Fibroblast of lung (primary cell): ENCODE data around the gene DBNL.

Experiments
- CTCF ChIP-seq, 2 donors: IDR thresholded peaks in 1 of 2; conservative IDR thresholded peaks in 1 of 2; 1 replicate in 1 of 2; 2 replicates in 1 of 2; pipeline ENCODE4 v1.5.1; 2011 to 2012; ENCODE audit warnings: low read length in 2 of 2, control low read depth in 1 of 2, inconsistent platforms in 1 of 2, low read depth in 1 of 2, mild to moderate bottlenecking in 1 of 2
- EZH2 ChIP-seq: IDR thresholded peaks from 2 replicates; pipeline ENCODE4 v1.5.1; 2012; ENCODE audit warnings: low read length, control low read depth, mild to moderate bottlenecking; ENCODE audit errors: missing control alignments

GRCh38 chr7:44058759-44059218 is 14.3 kb downstream of the DBNL start:
- TF ChIP-seq EZH2 (no peak), CTCF (conservative IDR thresholded peaks at IDR 0.05 in 1 of 2, IDR thresholded peaks at IDR 0.05 in 1 of 2; ENCODE audit: low read depth in 1 of 2, low read length in 2 of 2) (no peak)
